GM18868 (cell line): Measurements from ENCODE around the gene SYNE2.
"Not testable (repeated sequence)": the region's sequence is repeated elsewhere in the genome, so short reads cannot be mapped to it uniquely, and the experiment has no call there.

Experiments
- ATAC-seq: cut with Tn5 transposase; IDR thresholded peaks from one replicate; pipeline ENCODE4 v1.9.1; 2021; ENCODE audit warnings: mild to moderate bottlenecking, moderate library complexity; ENCODE audit not compliant: unreplicated experiment

Gene SYNE2

DNA sequence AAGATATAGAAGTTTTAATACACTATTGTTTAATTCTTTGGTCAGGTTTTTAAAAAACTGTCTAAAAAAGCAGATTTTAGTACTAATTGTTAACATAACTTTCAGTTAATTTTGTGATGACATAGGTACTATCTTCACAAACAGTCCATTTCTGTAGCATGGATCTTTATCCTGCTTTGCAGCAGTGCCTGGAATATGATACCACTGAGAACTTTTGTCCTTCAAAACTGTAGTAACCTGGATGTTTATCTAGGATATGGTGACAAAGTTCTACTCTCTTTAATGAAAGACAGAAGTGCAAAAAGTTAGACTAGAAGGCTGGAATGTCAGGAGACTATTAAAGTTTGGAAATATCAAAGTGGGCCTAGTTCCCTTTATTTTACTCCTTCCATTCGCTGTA lies 159.9 kb downstream of the SYNE2 start:
- ATAC-seq: no peak

DNA sequence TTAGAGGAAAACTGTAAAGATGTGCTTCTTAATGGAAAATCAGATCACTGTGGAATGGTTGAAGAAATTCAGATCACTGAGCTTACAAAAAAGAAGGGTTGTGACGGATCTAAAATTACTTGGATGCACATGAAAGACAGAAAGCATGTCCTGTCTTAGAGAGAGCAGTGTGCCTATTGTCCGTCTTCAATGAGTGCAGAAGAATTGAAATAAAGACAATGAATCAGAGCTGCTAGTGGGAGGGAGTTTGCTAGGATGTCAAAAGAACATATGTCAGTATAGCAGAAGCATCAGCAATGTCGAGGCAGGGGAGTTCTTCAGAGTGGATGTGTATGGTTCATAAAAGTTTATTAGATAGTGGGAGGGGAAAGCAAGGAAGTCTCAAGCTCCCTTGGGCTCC lies 172.7 kb downstream of the SYNE2 start:
- ATAC-seq: no peak

DNA sequence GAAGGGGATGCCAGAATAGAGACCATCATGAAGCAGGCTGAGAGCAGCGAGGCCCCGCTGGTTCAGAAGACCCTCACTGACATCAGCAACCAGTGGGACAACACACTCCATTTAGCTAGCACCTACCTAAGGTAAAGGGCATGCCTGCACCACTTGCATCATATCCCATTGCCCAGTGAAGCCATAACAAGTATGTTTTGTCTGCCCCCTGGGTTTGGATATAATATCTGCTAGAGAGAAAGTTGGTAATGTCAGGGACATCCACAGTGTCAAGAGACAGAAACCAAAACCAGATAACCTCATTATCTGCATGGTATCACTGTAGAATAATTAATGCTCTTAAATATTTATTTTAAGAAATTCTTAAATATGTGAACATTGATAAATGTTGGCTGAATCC lies 173.8 kb downstream of the SYNE2 start:
- no peak for ATAC-seq

DNA sequence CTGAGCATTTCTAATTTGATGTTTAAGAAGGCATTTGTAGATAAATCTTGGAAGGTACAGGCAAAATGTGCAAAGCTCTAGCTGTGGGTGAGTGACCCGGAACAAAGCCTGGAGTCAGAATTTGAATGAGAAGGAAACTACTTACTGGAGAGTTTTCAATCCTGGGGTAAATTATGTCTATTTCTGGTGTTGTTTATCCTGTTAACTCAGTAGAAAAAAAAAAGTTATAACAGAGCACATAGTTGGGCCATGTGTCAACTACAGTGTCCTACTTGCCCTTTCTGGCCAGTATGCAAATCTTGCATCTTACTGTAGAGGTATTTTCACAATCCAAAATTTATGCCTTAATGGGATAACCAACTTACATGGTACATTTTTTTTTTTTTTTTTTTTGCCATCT lies 182.3 kb downstream of the SYNE2 start:
- ATAC-seq: no peak

DNA sequence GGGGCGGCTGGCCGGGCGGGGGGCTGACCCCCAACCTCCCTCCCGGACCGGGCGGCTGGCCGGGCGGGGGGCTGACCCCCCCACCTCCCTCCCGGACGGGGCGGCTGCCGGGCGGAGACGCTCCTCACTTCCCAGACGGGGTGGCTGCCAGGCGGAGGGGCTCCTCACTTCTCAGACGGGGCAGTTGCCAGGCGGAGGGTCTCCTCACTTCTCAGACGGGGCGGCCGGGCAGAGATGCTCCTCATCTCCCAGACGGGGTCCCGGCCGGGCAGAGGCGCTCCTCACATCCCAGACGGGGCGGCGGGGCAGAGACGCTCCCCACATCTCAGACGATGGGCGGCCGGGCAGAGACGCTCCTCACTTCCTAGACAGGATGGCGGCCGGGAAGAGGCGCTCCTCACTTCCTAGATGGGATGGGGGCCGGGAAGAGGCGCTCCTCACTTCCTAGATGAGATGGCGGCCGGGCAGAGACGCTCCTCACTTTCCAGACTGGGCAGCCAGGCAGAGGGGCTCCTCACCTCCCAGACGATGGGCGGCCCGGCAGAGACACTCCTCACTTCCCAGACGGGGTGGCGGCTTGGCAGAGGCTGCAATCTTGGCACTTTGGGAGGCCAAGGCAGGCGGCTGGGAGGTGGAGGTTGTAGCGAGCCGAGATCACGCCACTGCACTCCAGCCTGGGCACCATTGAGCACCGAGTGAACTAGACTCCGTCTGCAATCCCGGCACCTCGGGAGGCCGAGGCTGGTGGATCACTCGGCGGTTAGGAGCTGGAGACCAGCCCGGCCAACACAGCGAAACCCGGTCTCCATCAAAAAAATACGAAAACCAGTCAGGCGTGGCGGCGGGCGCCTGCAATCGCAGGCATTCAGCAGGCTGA lies 185.3 kb downstream of the SYNE2 start:
- not testable (repeated sequence) for ATAC-seq

DNA sequence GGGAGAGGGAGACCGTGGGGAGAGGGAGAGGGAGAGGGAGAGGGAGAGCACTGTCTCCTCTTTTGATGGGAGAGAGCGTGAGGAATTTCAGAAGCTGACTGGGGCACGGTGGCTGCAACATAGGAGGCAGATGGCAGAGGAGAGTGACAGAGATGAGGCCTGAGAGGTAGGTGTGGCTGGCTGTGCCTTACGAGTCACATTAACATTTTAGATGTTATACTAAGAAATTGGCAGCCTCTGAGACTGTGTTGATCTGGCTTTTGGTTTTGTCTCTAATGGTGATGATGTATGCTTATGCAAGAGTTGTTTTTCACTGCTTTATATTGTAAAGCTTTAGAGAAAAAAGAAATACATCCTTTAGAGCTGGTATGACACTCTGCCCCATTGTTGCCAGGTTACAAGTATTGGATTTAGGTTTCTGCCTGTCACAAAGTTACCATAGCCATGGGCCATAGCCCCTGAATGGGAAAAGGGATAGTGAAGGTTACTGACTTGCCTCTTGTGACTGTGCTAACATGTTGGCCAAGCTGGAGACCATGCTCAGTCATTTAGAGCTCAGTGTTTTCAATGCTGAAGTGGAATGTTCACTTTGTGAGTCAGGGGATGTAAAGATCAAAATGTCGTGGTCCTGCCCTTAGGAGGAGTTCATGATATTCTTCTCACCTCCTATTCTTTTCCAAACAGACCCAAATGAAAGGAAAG lies 186.2 kb downstream of the SYNE2 start:
- no peak for ATAC-seq

DNA sequence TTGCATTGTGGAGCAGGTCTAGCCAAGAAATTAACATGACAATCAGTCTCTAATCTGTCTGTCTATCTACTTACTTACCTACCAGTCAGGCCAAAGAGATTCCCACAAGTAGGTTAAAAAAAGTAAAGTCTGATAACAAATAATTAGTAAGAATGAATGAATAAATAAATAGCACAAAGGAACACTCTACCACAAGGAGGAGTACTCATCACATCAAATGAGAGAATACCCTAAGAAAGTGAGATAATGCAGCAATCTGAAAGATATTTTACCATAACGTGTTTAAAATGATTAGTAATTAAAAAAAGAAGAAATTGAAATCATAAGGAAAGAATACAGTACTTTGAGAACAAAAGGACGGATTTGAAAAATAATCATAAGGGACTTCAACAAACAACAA lies 187.2 kb downstream of the SYNE2 start:
- no peak for ATAC-seq

DNA sequence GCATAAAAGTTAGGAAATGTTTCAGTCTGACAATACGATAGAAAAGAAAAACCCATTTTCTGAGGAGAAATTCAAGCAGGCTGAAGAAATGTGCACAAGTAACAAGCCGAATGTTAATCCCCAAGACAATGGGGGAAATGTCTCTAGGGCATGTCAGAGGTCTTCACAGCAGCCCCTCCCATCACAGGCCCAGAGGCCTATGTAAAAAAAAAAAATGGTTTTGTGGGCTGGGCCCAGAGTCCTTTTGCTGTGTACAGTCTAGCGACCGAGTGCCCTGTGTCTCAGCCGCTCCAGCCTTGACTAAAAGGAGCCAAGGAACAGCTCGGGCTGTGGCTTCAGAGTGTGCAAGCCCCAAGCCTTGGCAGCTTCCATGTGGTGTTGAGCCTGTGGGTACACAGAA lies 190.5 kb downstream of the SYNE2 start:
- ATAC-seq: not testable (repeated sequence)

DNA sequence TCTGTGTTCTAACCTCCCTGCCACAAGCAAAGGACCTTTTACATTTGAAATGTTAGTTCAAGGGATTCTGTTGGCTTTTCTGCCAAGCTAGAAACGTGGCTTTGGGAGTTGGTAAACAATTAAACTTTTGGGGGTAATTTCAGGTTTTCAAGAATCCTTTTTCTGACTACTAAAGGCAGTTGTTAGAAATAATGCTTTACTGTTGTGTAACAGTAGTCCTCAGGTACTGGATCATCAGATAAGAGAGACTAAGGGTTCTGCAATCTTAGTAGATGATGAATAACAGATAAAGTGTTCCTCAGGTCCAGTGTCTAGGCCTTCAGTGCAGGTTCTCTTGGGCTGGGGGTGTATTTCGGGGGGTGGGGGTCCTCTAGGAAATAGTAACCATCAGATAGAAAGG lies 192.3 kb downstream of the SYNE2 start:
- no peak for ATAC-seq

DNA sequence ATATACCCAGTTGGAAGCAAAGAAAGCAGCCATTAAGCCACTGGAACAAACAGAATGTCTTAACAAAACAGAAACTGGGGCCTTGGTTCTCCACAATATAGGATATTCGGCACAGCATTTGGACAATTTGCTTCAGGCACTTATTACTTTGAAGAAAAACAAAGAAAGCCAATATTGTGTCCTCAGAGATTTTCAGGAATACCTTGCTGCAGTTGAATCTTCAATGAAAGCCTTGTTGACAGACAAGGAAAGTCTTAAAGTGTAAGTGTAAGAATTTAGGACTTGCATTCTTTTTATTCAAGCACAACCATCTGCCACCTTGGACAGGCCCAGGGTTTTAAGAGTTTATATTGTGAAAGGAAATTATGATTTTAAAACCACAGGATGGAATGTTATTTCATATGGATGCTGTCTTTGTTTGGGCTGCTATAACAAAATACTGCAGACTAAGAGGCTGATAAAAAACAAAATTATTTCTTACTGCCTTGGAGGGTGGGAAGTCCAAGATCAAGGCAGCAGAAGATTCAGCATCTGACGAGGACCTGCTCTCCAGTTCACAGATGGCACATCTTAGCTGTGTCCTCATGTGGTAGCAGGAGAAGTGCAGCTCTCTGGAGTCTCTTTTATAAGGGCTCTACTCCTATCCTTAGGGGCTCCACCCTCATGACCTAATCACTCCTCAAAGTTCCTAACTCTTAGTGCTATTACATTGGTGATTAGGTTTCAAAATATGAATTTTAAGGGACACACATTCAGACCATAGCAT lies 197.0 kb downstream of the SYNE2 start:
- no peak for ATAC-seq

DNA sequence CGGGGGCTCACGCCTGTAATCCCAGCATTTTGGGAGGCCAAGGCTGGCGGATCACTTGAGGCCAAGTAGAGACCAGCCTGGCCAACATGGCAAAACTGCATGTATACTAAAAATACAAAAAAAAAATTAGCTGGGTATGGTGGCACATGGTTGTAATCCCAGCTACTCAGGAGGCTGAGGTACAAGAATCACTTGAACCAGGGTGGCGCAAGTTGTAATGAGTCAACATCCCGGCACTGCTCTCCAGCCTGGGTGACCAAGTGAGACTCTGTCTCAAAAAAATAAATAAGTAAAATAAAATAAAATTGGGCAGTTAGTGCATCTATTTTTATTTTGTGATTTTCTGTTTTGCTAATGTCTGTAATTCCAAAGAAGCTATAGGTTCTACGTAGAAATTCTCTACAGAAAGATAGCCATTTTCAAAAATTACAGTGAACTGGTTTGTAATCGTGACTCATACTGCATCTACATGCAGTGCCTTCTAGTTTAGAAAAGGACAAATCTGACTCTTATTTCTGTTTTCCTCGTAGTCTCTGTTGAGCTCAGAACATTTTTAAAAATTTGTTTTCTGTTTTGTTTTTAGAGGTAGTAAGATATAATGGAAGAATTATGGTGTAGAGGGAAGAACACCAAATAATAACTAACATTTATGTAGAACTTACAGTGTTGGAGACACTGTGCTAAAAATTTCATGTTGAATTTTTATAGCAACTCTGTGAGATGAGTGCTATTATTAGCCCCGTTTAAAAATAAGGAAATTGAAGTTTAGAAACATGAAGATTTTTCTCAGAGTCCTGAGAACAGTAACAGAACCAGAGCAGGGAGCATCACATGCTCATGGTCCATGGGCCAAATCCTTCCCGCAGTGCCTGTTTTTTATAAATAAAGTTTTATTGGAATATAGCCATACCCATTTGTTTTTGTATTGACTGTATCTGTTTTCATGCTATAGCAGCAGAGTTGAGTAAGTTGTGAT lies 201.2 kb downstream of the SYNE2 start:
- no peak for ATAC-seq

DNA sequence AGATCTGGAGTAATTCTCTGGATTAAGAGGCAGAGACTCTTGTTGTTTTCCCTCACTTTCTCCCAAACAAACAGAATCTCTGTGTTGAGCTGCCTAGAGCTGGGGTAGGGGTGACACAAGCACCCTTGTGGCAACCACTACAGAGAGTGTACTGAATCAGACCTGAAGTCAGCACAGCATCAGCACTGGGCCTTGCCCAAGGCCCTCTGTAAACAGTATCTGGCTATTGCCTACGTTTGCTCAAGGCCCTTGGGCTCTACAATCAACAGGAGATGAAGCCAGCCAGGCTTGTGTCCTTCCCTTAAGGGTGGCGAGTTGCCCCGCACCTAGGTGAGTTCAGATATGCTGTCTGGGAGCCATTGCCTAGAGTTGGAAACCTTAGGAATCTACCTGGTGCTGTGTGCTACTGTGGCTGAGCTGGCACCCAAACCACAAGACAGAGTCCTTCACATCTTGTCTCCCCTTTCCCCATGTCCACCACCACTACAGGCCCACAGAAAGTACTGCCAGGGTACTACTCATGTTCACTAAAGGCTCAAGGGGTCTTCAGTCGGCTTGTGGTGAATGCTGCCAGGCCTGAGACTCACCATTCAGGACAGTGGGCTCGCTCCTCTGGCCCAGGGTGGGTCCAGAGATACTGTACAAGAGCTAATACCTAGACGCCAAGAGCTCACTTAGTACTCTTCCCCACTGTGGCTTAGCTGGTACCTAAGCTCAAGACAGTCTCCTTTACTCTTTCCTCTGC lies 206.8 kb downstream of the SYNE2 start:
- no peak for ATAC-seq

DNA sequence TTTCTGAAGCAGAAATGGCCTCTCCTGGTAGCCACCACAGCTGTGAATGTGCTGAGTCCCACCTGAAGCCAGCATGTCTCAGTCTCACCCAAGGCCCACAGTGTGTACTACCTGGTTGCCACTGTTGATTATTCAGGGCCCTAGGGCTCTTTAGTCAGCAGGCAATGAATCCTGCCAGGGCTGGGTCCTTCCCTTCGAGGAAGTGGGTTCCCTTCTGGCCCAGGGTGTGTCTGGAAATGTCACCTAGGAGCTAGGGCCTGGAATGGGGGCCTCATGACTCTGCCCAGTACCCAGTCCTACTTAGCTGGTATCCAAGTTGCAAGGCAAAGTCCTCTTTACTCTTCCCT lies 207.4 kb downstream of the SYNE2 start:
- ATAC-seq: no peak

DNA sequence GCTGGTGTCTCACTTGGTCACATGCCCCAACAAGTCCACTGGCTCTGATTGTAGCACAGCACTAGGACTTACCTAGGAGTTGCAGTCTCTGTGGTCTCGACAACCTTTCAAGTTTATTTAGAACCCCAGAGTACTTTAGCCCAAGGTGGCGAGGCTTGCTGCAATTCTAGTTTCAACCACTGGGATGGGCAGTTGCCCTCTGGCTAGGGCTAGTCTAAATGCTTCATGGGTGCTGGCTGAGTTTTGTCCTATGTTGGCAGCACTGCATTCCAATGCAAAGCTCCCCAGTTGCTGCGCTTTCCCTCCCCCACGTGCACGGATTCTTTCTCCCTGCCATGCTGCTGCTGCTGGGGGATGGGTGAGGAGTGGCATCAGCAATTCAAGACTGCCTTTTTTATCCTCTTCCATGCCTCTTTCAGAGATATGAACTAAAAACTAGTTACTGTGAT lies 207.9 kb downstream of the SYNE2 start:
- no peak for ATAC-seq

DNA sequence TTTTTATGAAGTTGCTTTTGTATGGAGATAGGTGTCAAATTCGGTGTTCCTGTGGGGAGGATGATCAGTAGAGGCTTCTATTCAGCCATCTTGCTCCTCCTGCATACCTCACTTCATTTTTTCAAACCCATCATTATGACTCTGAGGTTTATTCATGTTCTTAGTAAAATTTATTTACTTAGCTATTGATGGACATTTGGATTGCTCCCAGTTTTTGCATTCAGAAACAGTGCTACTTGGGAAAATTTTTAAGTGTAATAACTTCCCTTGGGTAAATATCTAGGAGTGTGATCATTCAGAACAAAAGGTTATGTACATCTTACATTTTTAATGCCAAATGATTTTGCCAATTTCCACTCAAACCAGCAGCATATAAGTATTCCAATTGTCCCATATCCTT lies 208.3 kb downstream of the SYNE2 start:
- ATAC-seq: no peak

DNA sequence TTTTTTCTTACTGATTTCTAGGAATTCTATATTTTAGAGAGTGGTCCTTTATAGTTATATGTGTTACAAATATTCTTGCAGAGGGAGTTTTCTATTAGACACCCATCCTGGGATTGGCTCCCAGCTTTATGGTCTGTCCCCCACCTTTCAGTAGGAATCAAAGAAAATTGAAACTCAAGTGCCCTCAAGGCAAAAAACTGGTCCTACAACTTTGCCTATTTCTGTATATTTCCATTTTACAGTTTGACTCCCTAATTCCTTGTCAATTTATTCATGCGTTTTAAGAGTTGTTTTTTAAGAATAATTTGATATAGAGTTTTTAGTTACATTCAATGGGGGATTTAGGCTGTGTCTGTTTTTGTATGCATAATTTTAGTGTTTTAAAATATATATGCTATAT lies 208.9 kb downstream of the SYNE2 start:
- no peak for ATAC-seq

DNA sequence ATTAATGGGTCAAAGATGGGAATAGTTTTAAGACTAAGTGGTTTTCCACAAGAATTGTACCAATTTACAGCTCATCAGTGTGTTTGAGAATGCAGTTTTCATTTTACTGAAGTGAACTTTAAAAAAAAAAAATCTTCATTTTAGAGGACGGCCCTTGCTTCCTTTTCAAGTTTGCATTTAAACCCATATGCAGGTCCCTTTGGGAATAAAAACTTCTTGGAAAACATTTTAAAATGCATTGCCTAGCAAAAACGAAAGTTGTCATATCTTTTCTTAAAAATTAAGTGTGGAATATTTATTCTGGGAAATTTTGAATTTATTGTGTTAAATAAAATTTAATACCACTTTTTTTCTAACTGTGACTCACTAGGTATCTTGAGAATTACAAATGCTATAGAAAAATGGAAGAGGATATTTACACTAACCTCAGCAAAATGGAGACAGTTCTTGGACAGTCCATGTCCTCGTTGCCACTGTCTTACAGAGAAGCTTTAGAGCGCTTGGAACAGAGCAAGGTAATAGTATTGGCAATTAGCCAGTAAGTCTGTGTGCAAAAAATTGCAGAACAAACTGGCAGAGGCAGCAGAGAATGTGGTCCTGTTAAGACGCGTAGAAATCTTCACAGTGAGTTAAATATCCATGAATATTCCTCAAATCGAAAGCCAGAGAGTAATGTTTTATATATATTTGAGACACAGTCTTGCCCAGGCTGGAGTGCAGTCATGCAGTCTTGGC lies 209.7 kb downstream of the SYNE2 start:
- no peak for ATAC-seq

DNA sequence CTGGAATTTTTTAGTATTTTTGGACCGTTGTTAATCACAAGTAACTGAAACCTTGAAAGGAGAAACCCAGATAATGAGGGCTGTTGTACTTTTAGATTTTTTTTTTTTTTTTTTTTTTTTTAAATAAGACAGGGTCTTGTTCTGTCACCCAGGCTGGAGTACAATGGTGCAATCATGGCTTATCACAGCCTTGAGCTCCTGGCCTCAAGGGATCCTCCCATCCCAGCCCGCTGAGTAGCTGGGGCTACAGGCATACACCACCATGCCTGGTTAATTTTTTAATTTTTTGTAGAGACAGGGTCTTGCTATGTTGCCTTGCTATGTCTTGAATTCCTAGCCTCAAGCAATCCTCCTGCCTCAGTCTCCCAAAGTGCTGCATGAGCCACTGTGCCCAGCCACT lies 211.6 kb downstream of the SYNE2 start:
- no peak for ATAC-seq
